DND-41 (cell line): Measurements from ENCODE around the gene AP4M1.

ENCODE experiments used
- ATAC-seq: fragments of 200-7000 bp; cut with Tn5 transposase; 3 replicates; pipeline ENCODE4 v1.9.1; 2021; ENCODE audit warnings: low read depth; ENCODE audit not compliant: insufficient read depth
- DNase-seq: peaks from one replicate; pipeline ENCODE4 v3.0.0-alpha.2; 2020
- H2AFZ ChIP-seq: 2 replicates; pipeline ENCODE4 v1.6.0; 2012; ENCODE audit warnings: low read depth, low read length
- H3K27ac ChIP-seq: 2 replicates; pipeline ENCODE4 v1.5.1; 2012; ENCODE audit warnings: low read length, inconsistent platforms
- H3K27me3 ChIP-seq: fragments of 200-600 bp; sonication (generic); 2 replicates; pipeline ENCODE4 v1.6.0; 2012; ENCODE audit warnings: low read length, mild to moderate bottlenecking, inconsistent platforms; ENCODE audit not compliant: insufficient read depth, poor library complexity
- H3K36me3 ChIP-seq: 2 replicates; pipeline ENCODE4 v1.5.1; 2012; ENCODE audit warnings: low read length, inconsistent platforms; ENCODE audit not compliant: insufficient read depth
- H3K4me1 ChIP-seq: 2 replicates; pipeline ENCODE4 v1.5.1; 2012; ENCODE audit warnings: mild to moderate bottlenecking, low read length; ENCODE audit not compliant: insufficient read depth
- H3K4me2 ChIP-seq: 2 replicates; pipeline ENCODE4 v1.6.0; 2012; ENCODE audit warnings: mild to moderate bottlenecking, moderate library complexity, low read length, inconsistent platforms; ENCODE audit not compliant: insufficient read depth
- H3K4me3 ChIP-seq, 2 experiments: fragments of 200-600 bp in 1 of 2; shearing (Covaris generic) in 1 of 2; 2 replicates each; pipeline ENCODE4 v1.5.1; 2012 to 2016; ENCODE audit warnings: inconsistent platforms in 2 of 2, low read length in 2 of 2, mild to moderate bottlenecking in 2 of 2, low read depth in 1 of 2, moderate library complexity in 1 of 2
- H3K79me2 ChIP-seq: 2 replicates; pipeline ENCODE4 v1.6.0; 2012; ENCODE audit warnings: low read length, inconsistent platforms; ENCODE audit not compliant: insufficient read depth
- H3K9ac ChIP-seq: 2 replicates; pipeline ENCODE4 v1.6.0; 2012; ENCODE audit warnings: low read depth, mild to moderate bottlenecking, inconsistent platforms, low read length, moderate library complexity
- H3K9me3 ChIP-seq: 2 replicates; pipeline ENCODE4 v1.5.1; 2012; ENCODE audit warnings: low read length, moderate library complexity, mild to moderate bottlenecking, inconsistent platforms; ENCODE audit not compliant: insufficient read depth, severe bottlenecking
- H4K20me1 ChIP-seq: 2 replicates; pipeline ENCODE4 v1.6.0; 2012; ENCODE audit warnings: low read length; ENCODE audit not compliant: insufficient read depth
- EZH2 ChIP-seq: IDR thresholded peaks from 3 replicates; pipeline ENCODE4 v1.6.1; 2012; ENCODE audit warnings: borderline replicate concordance, low read depth, mild to moderate bottlenecking, moderate library complexity, low read length, inconsistent platforms; ENCODE audit not compliant: severe bottlenecking
- TF ChIP-seq, protein P1 (sequence below): IDR thresholded peaks from 2 replicates; pipeline ENCODE4 v1.5.1; 2012; ENCODE audit warnings: borderline replicate concordance, low read length, moderate library complexity, mild to moderate bottlenecking; ENCODE audit not compliant: poor library complexity, severe bottlenecking; ENCODE audit errors: extremely low read depth

Gene AP4M1

DNA sequence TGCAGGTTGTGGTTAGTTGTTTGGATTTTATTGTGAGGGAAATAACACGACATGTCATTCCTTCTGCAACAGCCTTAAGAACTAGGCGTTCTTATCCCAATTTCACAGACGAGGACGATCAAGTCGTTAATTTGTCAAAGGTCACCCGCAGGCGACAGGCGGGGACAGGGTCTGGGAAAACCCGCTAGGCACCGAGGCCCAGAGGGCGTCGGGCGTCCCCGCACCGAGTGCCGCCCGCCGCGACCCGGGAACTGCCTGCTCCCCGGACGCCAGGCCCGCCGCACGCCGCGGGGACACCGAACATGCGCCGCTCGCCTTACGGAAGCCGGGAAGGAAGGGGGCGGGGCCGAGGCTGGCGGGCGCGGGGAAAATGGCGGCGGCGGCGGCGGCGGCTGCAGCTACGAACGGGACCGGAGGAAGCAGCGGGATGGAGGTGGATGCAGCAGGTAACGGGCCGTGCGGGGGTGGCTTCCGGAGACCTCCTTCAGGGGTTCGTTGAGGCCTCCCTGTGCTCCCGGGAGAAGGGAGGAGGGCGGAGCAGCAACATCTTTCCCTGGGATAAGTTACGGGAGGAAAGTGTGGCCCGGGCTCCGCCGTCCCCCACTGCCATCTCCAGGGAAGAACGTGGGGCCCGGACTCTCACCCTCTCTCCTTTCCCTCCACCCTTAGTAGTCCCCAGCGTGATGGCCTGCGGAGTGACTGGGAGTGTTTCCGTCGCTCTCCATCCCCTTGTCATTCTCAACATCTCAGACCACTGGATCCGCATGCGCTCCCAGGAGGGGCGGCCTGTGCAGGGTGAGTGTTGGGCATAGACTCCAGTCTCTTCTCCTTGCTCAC, 12.6 kb upstream of the AP4M1 start, which contains the start of gene COPS6:
Gene COPS6, plus strand, starts transcription at position 349 of the 837 bp plus-strand sequence. Its CDS starts 22 bp downstream, at position 371.
- Histone ChIP-seq H3K79me2 (peaks cover 33% of the 10 kb centered on the region), H3K9ac (peak within 1 kb of the TSS; percentile 85), H3K4me3 (peak within 1 kb of the TSS; percentile 50 to 96), H3K9me3 (no peaks in the 10 kb centered on the region), H2AFZ (peak within 1 kb of the TSS; percentile 81), H4K20me1 (peaks cover 28% of the 10 kb centered on the region), H3K27me3 (no peaks in the 10 kb centered on the region), H3K4me2 (peak within 1 kb of the TSS; percentile 88), H3K36me3 (peaks cover 37% of the 10 kb centered on the region), H3K4me1 (peaks cover 33% of the 10 kb centered on the region), H3K27ac (peak within 1 kb of the TSS; percentile 88)
- TF ChIP-seq, protein P1, sequence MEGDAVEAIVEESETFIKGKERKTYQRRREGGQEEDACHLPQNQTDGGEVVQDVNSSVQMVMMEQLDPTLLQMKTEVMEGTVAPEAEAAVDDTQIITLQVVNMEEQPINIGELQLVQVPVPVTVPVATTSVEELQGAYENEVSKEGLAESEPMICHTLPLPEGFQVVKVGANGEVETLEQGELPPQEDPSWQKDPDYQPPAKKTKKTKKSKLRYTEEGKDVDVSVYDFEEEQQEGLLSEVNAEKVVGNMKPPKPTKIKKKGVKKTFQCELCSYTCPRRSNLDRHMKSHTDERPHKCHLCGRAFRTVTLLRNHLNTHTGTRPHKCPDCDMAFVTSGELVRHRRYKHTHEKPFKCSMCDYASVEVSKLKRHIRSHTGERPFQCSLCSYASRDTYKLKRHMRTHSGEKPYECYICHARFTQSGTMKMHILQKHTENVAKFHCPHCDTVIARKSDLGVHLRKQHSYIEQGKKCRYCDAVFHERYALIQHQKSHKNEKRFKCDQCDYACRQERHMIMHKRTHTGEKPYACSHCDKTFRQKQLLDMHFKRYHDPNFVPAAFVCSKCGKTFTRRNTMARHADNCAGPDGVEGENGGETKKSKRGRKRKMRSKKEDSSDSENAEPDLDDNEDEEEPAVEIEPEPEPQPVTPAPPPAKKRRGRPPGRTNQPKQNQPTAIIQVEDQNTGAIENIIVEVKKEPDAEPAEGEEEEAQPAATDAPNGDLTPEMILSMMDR = no peak
- no peak for TF ChIP-seq EZH2
- peak; percentile 65 for ATAC-seq
- DNase-seq = peak; percentile 86

GRCh38 chr7:100089458-100090196, 11.8 kb upstream of the AP4M1 start:
- no peak for DNase-seq
- H2AFZ ChIP-seq = peak overlapping the region; percentile 81
- TF ChIP-seq EZH2 = no peak
- TF ChIP-seq, protein P1 = no peak
- H4K20me1 ChIP-seq = peaks cover 36% of the 10 kb centered on the region
- no peaks in the 10 kb centered on the region for H3K27me3 ChIP-seq
- H3K79me2 ChIP-seq = peaks cover 38% of the 10 kb centered on the region
- no peak for ATAC-seq
- H3K9me3 ChIP-seq = no peaks in the 10 kb centered on the region
- H3K4me3 ChIP-seq = peak overlapping the region; percentile 50 to 96; a peak in 3 of 4 replicates
- peaks cover 33% of the 10 kb centered on the region for H3K4me1 ChIP-seq
- peaks cover 44% of the 10 kb centered on the region for H3K36me3 ChIP-seq
- peak overlapping the region; percentile 85 for H3K9ac ChIP-seq
- H3K27ac ChIP-seq = peak overlapping the region; percentile 88
- H3K4me2 ChIP-seq = peak overlapping the region; percentile 88

GRCh38 chr7:100090527-100091410, 10.7 kb upstream of the AP4M1 start:
- ATAC-seq (peak; percentile 13), DNase-seq (peak; percentile 27)
- Histone ChIP-seq H2AFZ (no peak overlapping the region), H3K9ac (0 out of 2 replicates have a peak overlapping the region, but pooled peaks have one; percentile 1), H3K27me3 (no peaks in the 10 kb centered on the region), H3K4me2 (peak overlapping the region; percentile 88), H3K4me1 (peaks cover 42% of the 10 kb centered on the region), H4K20me1 (peaks cover 44% of the 10 kb centered on the region), H3K9me3 (no peaks in the 10 kb centered on the region), H3K36me3 (peaks cover 56% of the 10 kb centered on the region), H3K27ac (no peak overlapping the region; the same call in 1 of the 2 replicates), H3K79me2 (peaks cover 46% of the 10 kb centered on the region), H3K4me3 (no peak overlapping the region)
- TF ChIP-seq, protein P1 = no peak
- no peak for TF ChIP-seq EZH2
